Chondrocyte (in vitro differentiated cells): Measurements from ENCODE around the gene PPP2R5C. TPM values are rescaled to one million over a fixed set of nuclear protein-coding genes. Genes with fewer than 3 reads are reported as not detected.
A peak's percentile ranks its signal among the peaks of the same experiment; 100 is the strongest.

ENCODE experiments used
- DNase-seq: peaks from one replicate; pipeline ENCODE4 v3.0.0; 2021; ENCODE audit warnings: mixed read lengths, low spot score
- H3K27ac Mint-ChIP-seq: one replicate; pipeline ENCODE4 v1.8.0; 2021; ENCODE audit warnings: mild to moderate bottlenecking, moderate library complexity, mixed read lengths; ENCODE audit not compliant: unreplicated experiment
- H3K27me3 Mint-ChIP-seq: 2 replicates; pipeline ENCODE4 v1.8.0; 2021; ENCODE audit warnings: low read depth, mixed read lengths
- H3K36me3 Mint-ChIP-seq: 2 replicates; pipeline ENCODE4 v1.8.0; 2021; ENCODE audit warnings: low read depth, mixed read lengths
- H3K4me1 Mint-ChIP-seq: 2 replicates; pipeline ENCODE4 v1.8.0; 2021; ENCODE audit warnings: low read depth, mild to moderate bottlenecking, mixed read lengths
- H3K4me3 Mint-ChIP-seq: one replicate; pipeline ENCODE4 v1.8.0; 2021; ENCODE audit warnings: mild to moderate bottlenecking, moderate library complexity, mixed read lengths; ENCODE audit not compliant: unreplicated experiment
- H3K9me3 Mint-ChIP-seq: 2 replicates; pipeline ENCODE4 v1.8.0; 2021; ENCODE audit warnings: low read depth, mixed read lengths
- CTCF ChIP-seq: fragments of 200-600 bp; sonication (generic); IDR thresholded peaks from 2 replicates; pipeline ENCODE4 v1.5.0; 2021; ENCODE audit warnings: antibody characterized with exemption, mild to moderate bottlenecking, moderate library complexity
- total RNA-seq: library from RNA; stranded (reverse); gene quantifications from 3 replicates; pipeline ENCODE4 v1.2.1, GENCODE V29; 2021

The PPP2R5C gene
- total RNA-seq, 1 donor from 2014 or later: 95.0 TPM

GRCh38 chr14:101835566-101835965 lies 74.1 kb downstream of the PPP2R5C start:
- H3K9me3 Mint-ChIP-seq: no peaks in the 10 kb centered on the region
- no peak for TF ChIP-seq CTCF
- peaks cover 41% of the 10 kb centered on the region for H3K4me1 Mint-ChIP-seq
- no peaks in the 10 kb centered on the region for H3K36me3 Mint-ChIP-seq
- peak overlapping the region; percentile 57 for H3K27ac Mint-ChIP-seq
- no peak overlapping the region for H3K4me3 Mint-ChIP-seq
- DNase-seq: no peak
- H3K27me3 Mint-ChIP-seq: no peaks in the 10 kb centered on the region

DNA sequence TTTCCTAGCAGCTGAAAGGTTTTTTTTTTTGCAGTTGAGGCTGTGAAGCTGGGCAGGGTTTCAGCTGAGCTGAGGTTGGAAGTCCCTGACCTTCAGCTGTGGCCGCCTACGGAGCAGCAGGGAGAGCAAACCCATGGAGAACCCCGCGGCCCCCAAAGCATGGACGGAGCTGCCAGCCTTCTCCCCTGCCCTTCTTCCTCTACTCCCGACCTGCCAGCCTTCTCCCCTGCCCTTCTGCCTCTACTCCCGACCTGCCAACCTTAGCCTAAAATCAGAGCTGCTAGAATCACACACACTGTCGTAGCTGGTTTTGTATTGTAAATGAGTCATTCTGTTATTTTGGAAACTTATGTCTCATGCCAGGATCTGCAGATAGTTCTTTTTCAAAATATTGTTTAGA lies 74.6 kb downstream of the PPP2R5C start:
- TF ChIP-seq CTCF: no peak
- Mint-ChIP-seq H3K4me1 (peaks cover 41% of the 10 kb centered on the region), H3K9me3 (no peaks in the 10 kb centered on the region), H3K36me3 (no peaks in the 10 kb centered on the region), H3K27ac (peak overlapping the region; percentile 91), H3K4me3 (peak overlapping the region; percentile 42), H3K27me3 (no peaks in the 10 kb centered on the region)
- DNase-seq: no peak

DNA sequence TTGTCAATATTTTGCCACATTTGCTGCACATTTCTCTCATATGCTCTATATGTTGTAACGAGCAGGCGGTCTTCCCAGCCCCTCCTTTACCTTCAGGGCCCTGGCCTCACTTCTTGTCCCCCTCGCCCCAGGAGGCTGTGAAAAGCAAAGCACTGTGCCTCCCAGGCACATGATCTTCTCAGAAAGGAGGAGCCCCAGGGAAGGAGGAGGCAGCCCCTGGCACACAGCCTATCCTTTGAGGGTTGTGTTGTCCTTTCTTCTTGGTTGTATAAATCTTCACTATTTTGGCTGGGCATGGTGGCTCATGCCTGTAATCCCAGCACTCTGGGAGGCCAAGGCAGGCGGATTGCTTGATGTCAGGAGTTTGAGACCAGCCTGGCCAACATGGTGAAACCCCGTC lies 77.0 kb downstream of the PPP2R5C start:
- no peak overlapping the region for H3K4me3 Mint-ChIP-seq
- DNase-seq: no peak
- H3K36me3 Mint-ChIP-seq: no peaks in the 10 kb centered on the region
- no peaks in the 10 kb centered on the region for H3K27me3 Mint-ChIP-seq
- H3K4me1 Mint-ChIP-seq: peaks cover 46% of the 10 kb centered on the region
- H3K9me3 Mint-ChIP-seq: no peaks in the 10 kb centered on the region
- H3K27ac Mint-ChIP-seq: no peak overlapping the region
- TF ChIP-seq CTCF: no peak

- DNase-seq: no peak
- H3K27ac Mint-ChIP-seq: no peak overlapping the region
- no peaks in the 10 kb centered on the region for H3K27me3 Mint-ChIP-seq
- peaks cover 3% of the 10 kb centered on the region for H3K36me3 Mint-ChIP-seq
- H3K9me3 Mint-ChIP-seq: no peaks in the 10 kb centered on the region
- peaks cover 49% of the 10 kb centered on the region for H3K4me1 Mint-ChIP-seq
- no peak for TF ChIP-seq CTCF
- H3K4me3 Mint-ChIP-seq: no peak overlapping the region
Observed at GRCh38 chr14:101839236-101839635, 77.7 kb downstream of the PPP2R5C start.

DNA sequence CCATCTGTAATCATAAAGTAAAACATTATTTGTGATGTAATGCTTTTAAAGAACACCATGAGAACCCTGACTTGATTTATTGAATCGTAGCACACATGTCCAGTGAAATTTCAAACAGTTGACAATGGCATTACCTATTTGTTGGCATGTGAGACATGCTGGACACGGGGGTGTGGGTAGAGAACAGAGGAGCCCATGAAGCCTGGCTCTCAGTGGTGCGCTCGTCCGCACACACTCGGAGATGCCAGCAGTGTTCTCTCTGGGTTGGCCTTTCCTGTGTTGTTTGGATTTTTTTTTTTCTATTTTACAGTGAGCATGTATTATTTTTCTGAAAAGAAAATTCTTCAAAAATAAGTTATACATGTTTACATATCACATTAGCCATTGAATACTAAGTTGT lies 78.2 kb downstream of the PPP2R5C start:
- Mint-ChIP-seq H3K9me3 (no peaks in the 10 kb centered on the region), H3K27ac (no peak overlapping the region), H3K4me1 (peaks cover 45% of the 10 kb centered on the region), H3K27me3 (no peaks in the 10 kb centered on the region), H3K4me3 (no peak overlapping the region), H3K36me3 (peaks cover 3% of the 10 kb centered on the region)
- no peak for TF ChIP-seq CTCF
- DNase-seq: no peak
